HepG2 (cell line): ENCODE data around the gene STX1B. TPM values are rescaled to one million over a fixed set of nuclear protein-coding genes. Genes with fewer than 3 reads are reported as not detected.
A peak's percentile ranks its signal among the peaks of the same experiment; 100 is the strongest.

Source experiments
- CENPT ChIP-seq: sonication (generic); formaldehyde crosslinking; IDR thresholded peaks from 2 replicates; pipeline ENCODE4 v1.8.0; 2022; ENCODE audit warnings: low read depth, mild to moderate bottlenecking, moderate library complexity, missing genetic modification reagents
- ELF4 ChIP-seq: sonication (generic); formaldehyde crosslinking; IDR thresholded peaks from 2 replicates; pipeline ENCODE4 v1.5.0; 2020; ENCODE audit warnings: missing genetic modification reagents, mild to moderate bottlenecking, moderate library complexity, borderline replicate concordance
- FOXA1 ChIP-seq, 2 experiments: fragments of 450-650 bp in 1 of 2; sonication (generic) in 1 of 2; formaldehyde crosslinking in 1 of 2; IDR thresholded peaks; 2 replicates each; pipeline versions ENCODE4 v1.4.0 to v1.6.1; 2016 to 2020; ENCODE audit warnings: missing genetic modification reagents in 1 of 2
- KAT7 ChIP-seq: IDR thresholded peaks from 2 replicates; pipeline ENCODE4 v1.6.1; 2018; ENCODE audit warnings: borderline replicate concordance, missing compliant biosample characterization
- NKX3-1 ChIP-seq: sonication (generic); formaldehyde crosslinking; IDR thresholded peaks from 2 replicates; pipeline ENCODE4 v1.5.0; 2020; ENCODE audit warnings: missing genetic modification reagents
- NRL ChIP-seq: sonication (generic); formaldehyde crosslinking; IDR thresholded peaks from 2 replicates; pipeline ENCODE4 v1.5.0; 2020; ENCODE audit warnings: missing genetic modification reagents, mild to moderate bottlenecking, moderate library complexity, borderline replicate concordance
- RBM22 ChIP-seq: fragments of 200-400 bp; formaldehyde crosslinking; optimal IDR thresholded peaks from 2 replicates; pipeline ENCODE3; 2017; ENCODE audit warnings: mild to moderate bottlenecking, low read length, moderate library complexity
- ZMYM3 ChIP-seq: sonication (generic); formaldehyde crosslinking; IDR thresholded peaks from 2 replicates; pipeline ENCODE4 v1.5.1; 2020; ENCODE audit warnings: mild to moderate bottlenecking, missing genetic modification reagents
- ZNF30 ChIP-seq: sonication (generic); formaldehyde crosslinking; IDR thresholded peaks from 2 replicates; pipeline ENCODE4 v1.5.0; 2020; ENCODE audit warnings: mild to moderate bottlenecking, missing genetic modification reagents
- ZNF33A ChIP-seq: sonication (generic); formaldehyde crosslinking; IDR thresholded peaks from 2 replicates; pipeline ENCODE4 v1.5.1; 2020; ENCODE audit warnings: missing genetic modification reagents, mild to moderate bottlenecking, moderate library complexity, borderline replicate concordance
- ZNF547 ChIP-seq: sonication (generic); formaldehyde crosslinking; IDR thresholded peaks from 2 replicates; pipeline ENCODE4 v1.5.1; 2020; ENCODE audit warnings: mild to moderate bottlenecking, missing genetic modification reagents
- ZNF780A ChIP-seq: sonication (generic); formaldehyde crosslinking; IDR thresholded peaks from 2 replicates; pipeline ENCODE4 v1.8.0; 2022; ENCODE audit warnings: mild to moderate bottlenecking, missing genetic modification reagents, moderate library complexity
- polyA plus RNA-seq, 8 experiments: library from polyadenylated mRNA; depleted of rRNA in 3 of 8; stranded (reverse) in 7 of 8; unstranded in 1 of 8; fragments of >200 nt; fragmentation: Illumina TruSeq in 4 of 8; extraction: Trizol in 4 of 8; gene quantifications; 2 replicates each; pipeline versions ENCODE4 v1.2.1 to v1.2.3, GENCODE V29; 2011 to 2016; ENCODE audit warnings: low read depth in 4 of 8, missing spikeins in 1 of 8, mixed read lengths in 1 of 8; ENCODE audit not compliant: insufficient read depth in 1 of 8
- total RNA-seq, 5 experiments: library from RNA; depleted of rRNA; stranded (reverse); fragments of >200 nt; fragmentation: Illumina TruSeq; extraction: Trizol; gene quantifications; 2 replicates each; pipeline ENCODE4 v1.2.3, GENCODE V29; 2016; ENCODE audit warnings: low read depth in 1 of 5
- TF ChIP-seq, protein P1 (sequence below): sonication (generic); formaldehyde crosslinking; IDR thresholded peaks from 2 replicates; pipeline ENCODE4 v1.9.0; 2021; ENCODE audit warnings: mild to moderate bottlenecking, missing genetic modification reagents
- TF ChIP-seq, protein P2 (sequence below): sonication (generic); formaldehyde crosslinking; conservative IDR thresholded peaks from 2 replicates; pipeline ENCODE4 v1.4.0; 2020; ENCODE audit warnings: mild to moderate bottlenecking, missing genetic modification reagents, moderate library complexity

STX1B gene
- total and polyA plus RNA-seq, 2 of the 13 experiments (the other 11 are each of a cell fraction or from before 2014, with no cell fraction given): 2.1 to 3.0 TPM

- TF ChIP-seq, protein P1, sequence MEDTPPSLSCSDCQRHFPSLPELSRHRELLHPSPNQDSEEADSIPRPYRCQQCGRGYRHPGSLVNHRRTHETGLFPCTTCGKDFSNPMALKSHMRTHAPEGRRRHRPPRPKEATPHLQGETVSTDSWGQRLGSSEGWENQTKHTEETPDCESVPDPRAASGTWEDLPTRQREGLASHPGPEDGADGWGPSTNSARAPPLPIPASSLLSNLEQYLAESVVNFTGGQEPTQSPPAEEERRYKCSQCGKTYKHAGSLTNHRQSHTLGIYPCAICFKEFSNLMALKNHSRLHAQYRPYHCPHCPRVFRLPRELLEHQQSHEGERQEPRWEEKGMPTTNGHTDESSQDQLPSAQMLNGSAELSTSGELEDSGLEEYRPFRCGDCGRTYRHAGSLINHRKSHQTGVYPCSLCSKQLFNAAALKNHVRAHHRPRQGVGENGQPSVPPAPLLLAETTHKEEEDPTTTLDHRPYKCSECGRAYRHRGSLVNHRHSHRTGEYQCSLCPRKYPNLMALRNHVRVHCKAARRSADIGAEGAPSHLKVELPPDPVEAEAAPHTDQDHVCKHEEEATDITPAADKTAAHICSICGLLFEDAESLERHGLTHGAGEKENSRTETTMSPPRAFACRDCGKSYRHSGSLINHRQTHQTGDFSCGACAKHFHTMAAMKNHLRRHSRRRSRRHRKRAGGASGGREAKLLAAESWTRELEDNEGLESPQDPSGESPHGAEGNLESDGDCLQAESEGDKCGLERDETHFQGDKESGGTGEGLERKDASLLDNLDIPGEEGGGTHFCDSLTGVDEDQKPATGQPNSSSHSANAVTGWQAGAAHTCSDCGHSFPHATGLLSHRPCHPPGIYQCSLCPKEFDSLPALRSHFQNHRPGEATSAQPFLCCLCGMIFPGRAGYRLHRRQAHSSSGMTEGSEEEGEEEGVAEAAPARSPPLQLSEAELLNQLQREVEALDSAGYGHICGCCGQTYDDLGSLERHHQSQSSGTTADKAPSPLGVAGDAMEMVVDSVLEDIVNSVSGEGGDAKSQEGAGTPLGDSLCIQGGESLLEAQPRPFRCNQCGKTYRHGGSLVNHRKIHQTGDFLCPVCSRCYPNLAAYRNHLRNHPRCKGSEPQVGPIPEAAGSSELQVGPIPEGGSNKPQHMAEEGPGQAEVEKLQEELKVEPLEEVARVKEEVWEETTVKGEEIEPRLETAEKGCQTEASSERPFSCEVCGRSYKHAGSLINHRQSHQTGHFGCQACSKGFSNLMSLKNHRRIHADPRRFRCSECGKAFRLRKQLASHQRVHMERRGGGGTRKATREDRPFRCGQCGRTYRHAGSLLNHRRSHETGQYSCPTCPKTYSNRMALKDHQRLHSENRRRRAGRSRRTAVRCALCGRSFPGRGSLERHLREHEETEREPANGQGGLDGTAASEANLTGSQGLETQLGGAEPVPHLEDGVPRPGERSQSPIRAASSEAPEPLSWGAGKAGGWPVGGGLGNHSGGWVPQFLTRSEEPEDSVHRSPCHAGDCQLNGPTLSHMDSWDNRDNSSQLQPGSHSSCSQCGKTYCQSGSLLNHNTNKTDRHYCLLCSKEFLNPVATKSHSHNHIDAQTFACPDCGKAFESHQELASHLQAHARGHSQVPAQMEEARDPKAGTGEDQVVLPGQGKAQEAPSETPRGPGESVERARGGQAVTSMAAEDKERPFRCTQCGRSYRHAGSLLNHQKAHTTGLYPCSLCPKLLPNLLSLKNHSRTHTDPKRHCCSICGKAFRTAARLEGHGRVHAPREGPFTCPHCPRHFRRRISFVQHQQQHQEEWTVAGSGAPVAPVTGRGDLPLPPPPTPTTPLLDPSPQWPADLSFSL (CRISPR knock-in tag): no peak
- TF ChIP-seq, protein P2, sequence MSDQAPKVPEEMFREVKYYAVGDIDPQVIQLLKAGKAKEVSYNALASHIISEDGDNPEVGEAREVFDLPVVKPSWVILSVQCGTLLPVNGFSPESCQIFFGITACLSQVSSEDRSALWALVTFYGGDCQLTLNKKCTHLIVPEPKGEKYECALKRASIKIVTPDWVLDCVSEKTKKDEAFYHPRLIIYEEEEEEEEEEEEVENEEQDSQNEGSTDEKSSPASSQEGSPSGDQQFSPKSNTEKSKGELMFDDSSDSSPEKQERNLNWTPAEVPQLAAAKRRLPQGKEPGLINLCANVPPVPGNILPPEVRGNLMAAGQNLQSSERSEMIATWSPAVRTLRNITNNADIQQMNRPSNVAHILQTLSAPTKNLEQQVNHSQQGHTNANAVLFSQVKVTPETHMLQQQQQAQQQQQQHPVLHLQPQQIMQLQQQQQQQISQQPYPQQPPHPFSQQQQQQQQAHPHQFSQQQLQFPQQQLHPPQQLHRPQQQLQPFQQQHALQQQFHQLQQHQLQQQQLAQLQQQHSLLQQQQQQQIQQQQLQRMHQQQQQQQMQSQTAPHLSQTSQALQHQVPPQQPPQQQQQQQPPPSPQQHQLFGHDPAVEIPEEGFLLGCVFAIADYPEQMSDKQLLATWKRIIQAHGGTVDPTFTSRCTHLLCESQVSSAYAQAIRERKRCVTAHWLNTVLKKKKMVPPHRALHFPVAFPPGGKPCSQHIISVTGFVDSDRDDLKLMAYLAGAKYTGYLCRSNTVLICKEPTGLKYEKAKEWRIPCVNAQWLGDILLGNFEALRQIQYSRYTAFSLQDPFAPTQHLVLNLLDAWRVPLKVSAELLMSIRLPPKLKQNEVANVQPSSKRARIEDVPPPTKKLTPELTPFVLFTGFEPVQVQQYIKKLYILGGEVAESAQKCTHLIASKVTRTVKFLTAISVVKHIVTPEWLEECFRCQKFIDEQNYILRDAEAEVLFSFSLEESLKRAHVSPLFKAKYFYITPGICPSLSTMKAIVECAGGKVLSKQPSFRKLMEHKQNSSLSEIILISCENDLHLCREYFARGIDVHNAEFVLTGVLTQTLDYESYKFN: 0 out of 2 replicates have a peak, but pooled peaks have one; percentile 11
- TF ChIP-seq FOXA1 (IDR thresholded peaks at IDR 0.05): no peak
- no peak for TF ChIP-seq FOXA1 (CRISPR knock-in tag; IDR thresholded peaks at IDR 0.05)
- TF ChIP-seq ZNF780A (CRISPR knock-in tag): 0 out of 2 replicates have a peak, but pooled peaks have one; percentile 75
- no peak for TF ChIP-seq ELF4
- TF ChIP-seq NRL (CRISPR knock-in tag): 0 out of 2 replicates have a peak, but pooled peaks have one; percentile 5
- TF ChIP-seq ZNF33A (CRISPR knock-in tag): no peak
- no peak for TF ChIP-seq KAT7
- TF ChIP-seq CENPT (CRISPR knock-in tag): no peak
- no peak for TF ChIP-seq ZNF30 (CRISPR knock-in tag)
- 0 out of 2 replicates have a peak, but pooled peaks have one; percentile 27 for TF ChIP-seq ZNF547
- TF ChIP-seq ZMYM3 (CRISPR knock-in tag): no peak
- TF ChIP-seq NKX3-1 (CRISPR knock-in tag): peak; percentile 56; the same call in 1 of the 2 replicates
- TF ChIP-seq RBM22: no peak
Measured at GRCh38 chr16:30948667-30949649, 61.5 kb downstream of the STX1B start, which contains the start of gene ORAI3 (continued).
